CD4-positive, alpha-beta T cell treated with Interleukin-10 for 1 hour (primary cell): ENCODE results near the gene XCL2.

Experiments
- DNase-seq: peaks from one replicate; pipeline ENCODE4 v3.0.0-alpha.2; 2020

Gene XCL2

DNA sequence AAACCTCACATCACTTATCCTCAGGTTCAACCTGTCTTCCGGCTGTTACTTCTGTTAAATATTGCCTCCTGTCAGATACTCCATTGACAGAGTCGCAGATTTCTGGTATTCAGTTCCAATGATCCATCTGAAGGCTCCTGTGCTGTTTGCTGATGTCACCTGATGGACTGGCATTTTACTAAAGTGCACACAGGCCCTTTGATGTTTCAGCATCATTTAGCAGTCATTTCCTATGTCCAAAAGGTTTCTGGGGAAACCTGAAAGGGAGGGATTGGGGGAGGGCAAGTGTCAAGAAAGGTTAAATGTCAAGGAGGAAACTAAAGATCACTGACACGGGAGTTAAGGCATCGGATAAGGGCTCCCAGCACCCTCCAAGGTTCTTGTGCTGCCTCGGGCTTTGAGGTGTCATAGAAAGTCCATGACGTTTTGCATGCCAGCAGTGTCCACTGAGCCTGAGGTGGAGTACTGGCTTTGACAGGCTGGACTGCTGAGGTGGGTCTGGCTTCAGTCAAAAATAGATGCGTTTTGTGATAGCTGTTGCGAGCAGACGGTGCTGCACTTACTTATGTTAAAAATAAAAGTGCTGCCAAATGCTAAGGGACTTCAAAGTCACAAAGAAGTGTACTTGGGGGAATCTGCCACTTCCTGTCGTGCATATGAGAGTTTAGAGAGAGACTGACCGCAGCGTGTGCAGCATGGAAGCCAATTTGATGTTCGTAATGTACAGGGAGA is 30.8 kb downstream of the XCL2 start:
- DNase-seq: peak; percentile 55

DNA sequence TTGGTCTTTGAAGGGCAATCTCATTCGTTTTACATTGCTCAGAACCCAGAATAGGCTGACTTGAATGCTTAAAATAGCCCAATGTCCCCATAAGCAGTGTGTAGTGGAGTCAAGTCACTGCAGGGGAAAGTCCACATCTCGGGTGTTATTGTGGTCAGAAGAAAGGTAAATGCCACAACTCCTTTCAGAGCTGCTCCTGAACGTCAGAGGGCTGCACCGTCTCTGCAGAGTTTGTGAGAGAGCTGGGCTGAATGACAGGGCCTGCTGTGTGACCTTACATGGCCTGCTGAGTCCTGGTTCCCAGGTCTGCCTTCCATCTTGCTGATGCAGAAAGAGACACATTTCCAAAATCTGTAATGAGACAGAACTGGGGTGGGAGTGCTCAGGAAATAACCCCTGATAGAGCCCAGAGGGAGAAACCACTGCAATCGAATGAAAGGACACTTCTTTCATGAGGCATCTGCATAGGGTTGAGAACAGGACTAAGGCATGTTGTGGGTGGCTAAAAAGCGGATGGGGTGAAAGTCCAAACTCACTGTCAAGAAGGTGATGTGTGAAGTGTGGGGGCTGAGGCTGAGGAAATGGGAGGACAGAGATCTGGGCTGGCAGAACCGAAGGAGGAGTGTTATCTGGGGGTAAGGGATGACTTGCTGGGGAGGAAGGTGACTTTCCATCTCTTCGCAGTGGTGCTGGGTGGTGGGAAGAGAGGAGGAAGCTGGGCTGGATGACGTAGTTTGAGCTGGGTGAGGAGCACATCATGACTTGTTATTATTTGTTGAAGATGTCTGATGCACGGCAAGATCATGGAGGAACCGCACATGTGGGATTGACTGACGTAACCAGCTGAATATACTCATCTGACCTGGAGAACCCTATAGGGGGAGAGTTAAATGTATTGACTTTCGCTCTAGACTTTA is 33.7 kb downstream of the XCL2 start:
- peak; percentile 34 for DNase-seq

DNA sequence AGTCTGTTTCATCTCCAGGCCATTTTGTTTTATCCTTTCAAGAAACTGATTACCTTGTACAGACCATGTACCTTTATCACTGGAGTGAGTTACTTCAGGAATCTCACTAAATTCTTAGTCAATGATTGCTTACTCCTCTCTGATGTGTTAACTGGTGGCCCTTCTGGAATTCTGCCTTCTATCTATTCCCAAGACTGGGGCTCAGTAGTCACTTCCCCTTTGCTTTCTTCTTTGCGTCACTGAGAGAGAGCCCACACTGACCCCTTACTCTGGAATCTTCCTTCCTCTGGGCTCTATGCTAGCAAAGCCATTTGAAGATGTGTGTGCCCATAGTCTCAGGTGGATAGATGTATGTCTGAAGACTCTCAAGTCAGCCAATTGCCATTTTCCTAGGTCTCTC is 34.6 kb downstream of the XCL2 start:
- DNase-seq: no peak

DNA sequence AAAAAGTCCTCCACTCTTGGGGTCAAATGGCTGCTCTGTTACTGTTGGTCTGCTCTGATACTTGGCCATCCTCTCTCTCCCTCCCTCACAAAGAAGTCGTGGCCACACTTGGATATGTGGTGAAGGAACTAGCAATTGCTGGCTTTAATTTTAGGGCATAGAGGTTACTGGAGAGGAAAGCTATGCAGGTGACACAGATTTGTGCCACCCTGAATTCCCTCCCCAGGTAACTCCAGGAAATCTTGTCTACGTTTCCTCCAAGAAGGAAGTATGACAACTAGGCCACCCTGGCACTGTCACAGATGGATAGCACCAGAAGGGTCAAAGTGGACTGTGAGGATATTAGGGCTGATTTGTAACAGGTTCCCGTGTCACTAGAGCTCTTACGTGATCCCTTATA is 36.0 kb downstream of the XCL2 start:
- no peak for DNase-seq

DNA sequence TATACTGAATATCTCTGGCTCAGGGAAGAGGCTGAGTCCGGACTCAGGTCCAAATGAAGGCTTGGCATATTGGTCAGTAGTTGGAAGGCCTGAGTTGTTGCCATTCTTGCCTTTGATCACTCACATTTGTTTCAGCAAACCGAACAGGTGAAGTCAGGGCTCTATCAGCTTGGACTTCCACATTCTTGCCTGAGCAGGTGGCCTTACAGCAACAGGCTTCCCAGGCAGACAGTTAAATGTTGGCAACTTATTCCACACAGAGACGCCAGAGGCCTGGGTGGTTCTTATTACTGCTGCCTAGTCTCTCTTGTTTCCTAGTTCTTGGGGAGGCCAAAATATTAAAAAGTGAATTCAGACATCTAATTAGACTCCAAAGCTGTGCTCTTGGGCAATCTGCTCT is 36.6 kb downstream of the XCL2 start:
- DNase-seq: no peak

DNA sequence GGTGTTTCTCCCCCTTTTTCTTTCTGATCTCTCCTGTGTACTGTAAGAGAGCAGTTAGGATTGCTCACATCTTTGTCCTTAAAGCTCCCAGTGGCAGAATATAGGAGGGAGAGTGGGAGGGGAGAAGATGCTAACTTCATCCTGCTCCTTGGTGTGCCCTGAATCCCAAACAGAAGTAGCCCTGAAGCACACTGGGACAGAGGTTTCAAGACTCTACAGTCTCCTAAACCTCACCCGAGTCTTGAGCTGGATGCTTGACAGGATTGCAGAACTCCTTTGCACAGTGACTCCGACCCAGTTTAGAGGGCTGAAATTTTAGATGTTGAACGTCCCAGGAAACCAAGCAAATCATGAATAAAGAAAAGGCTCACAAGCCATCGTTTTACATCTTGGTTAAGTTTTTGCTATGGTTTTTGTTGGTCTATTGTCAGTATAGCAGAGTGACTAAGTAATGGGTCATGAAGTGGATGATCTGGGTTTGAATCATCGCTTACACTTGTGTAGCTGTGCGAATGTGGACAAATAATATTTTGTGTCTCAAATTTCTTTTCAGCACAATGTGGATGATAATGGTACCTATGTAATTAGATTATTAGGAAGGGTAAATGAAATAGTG is 37.5 kb downstream of the XCL2 start:
- DNase-seq: no peak

DNA sequence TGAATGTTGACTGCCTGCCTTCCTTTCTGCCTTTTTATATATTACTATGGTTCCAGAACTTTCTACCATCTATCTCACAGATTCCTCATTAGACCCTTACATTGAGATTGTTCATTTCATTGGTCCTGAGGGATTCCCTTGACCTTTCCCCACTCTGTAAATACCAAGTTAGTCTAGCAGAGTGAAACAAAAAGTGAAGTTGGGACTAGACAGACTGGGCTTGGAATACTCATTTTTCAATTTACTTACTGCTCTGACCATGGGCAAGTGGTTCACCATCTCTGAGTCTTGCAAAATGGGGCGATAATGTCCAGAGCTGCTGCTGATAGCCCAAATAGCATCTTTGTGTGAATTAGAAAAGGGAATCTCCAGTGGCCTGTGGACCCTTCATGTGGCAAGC is 38.8 kb downstream of the XCL2 start:
- DNase-seq: no peak

DNA sequence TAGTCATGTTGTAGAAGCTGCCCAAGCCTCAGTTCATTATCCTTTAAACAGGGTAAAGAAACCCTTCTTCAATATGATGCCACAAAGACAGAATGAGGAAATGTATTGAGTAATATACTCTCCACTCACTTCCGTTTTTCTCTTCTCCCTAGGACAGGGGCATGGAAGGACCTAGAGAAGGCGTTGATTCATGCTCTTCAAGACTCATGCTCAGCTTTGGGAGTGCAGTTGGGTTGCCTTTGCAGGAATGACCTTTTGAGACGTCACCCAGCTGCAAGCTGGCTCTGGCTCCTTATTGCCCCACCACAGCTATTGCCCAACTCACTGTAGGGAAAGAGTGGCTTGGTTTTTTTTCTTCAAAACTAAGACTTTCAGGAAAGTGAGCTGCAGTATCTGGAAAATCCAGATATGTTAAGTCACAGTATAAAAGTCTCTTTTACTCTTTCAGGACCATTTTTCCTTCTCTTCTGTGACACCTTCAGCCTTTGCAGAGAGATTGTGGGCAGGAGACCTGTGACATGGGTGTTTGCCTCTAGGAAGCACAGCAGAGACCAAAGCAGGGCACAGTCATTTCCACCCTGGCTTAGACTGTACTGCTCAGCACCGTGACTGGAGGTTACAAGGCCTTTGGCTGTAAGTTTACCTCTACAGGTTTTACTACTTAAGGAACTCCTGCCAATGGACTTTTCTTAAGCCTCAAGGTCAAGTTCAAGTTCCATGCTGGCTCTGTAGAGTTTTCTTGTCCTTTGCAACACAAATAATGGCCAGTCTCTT is 39.5 kb downstream of the XCL2 start:
- no peak for DNase-seq

DNA sequence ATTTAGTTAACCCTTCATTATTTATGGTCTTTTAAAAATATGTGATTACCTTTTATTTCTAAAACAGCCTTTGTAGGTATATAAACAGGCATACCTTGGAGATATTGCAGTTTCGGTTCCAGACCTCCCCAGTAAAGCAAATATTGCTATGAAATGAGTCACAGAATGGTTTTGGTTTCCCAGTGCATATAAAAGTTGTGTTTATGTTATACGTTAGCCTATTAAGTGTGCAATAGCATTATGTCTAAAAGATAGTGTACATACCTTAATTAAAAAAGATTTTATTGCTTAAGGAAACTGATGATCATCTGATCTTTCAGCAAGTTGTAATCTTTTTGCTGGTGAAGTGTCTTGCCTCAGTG is 44.1 kb downstream of the XCL2 start:
- no peak for DNase-seq

DNA sequence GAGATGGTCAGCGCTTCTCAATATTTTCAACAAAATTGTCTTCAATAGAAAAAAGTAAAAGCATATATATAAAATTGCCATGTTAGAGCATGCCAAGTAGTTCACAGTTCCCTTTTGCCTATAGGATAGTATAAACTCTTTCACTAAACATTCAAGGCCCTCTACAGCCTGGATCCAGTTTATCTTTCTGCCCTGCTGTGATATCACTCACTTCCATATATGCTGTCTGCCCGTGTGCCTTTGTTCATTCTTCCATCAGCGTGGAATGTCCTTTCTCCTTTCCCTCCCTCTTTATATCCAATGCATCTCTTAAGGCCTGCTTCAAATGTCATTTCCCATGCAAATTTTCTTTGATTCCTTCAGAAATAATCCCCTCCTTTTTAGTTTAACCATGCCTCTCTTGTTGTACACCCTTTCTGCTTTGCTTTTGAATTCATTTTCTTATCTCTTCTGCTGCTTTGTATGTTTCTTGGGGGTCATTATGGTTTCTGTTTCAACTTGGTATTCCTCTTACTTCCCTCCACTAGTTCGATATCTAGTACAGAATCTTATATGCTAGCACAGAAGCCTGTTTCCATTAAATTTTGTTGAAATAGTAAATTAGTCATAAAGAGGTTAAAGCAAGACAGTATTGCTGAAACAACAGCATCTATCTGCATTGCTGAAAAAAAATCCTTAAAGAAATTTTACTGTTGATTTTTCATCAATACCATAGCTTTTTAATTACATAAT is 44.7 kb downstream of the XCL2 start:
- no peak for DNase-seq

DNA sequence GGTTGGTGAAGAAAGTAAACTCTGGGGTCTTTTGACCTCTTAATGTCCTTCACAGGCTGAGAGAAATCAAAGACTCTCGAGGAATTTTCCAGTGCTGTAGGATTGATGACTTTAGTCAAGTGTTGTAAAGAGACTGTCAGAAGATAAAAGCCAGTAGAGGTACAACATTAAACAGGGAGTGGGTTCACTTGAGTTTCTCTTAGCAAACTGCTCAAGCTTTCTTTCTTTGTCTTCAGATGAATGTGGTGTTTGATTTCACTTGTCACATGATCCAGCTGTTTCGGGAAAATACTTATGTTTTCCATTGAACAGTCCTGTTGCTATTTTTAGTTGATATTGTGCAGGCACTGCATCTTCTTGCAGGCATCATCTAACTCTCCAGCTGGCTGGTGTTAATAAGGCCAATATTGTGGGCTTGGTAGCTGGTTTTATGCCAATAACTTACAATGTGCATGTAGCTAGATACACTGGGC is 45.6 kb downstream of the XCL2 start:
- DNase-seq: no peak

DNA sequence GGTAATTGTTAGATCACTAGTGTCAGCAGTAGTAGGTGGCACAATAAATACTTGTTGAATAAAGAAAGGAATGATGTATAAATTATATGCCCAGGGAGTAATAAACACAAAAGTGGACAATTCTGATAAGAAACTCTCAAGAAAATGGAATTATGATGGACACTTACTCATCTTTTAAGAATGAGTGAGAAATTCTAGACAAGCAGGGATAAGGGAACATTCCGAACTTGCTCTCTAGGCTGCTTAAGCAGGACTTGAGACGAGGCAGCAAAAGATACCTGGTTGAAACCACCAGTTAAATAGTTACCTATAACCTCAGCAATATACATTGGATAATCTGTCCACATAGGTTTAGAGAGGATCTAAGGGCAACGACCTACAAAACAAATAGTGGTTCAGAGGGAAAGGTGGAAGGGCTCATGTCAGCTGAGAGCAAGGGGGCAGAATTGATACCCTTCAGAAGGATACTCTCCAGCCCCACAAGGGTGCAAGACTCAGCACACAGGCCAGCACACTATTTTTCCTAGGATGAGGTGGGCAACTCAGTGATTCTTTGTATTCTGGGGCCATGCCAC is 46.3 kb downstream of the XCL2 start:
- DNase-seq: no peak

DNA sequence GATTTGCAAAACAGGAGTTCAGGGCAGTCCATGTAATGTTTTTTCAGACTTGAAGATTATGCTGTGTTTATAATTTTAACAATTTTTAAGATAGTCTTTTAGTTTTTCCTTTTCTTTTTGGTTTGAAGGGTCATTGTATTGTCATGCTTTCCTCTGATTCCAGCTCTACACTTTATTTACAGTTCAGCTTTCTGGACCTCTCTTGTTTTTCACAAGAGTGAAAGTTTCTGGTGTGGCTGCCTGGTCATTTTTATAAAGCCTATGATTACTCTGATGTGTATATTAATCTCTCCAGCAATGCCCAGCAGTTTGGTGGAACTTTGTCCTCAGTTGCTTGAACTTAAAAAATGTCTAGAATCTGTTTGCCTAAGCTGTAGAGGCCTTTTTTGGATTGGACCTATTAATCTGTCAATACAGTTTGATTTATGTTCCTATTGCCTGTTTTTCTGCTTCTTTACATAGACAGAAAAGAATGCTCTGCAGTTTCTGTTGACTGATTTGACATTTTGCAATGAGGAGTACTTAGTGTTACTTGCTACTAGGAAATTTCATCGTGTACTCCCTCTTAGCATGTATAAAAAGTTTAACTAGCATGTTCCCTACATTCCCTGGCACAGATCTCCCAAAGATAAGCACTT is 52.2 kb downstream of the XCL2 start:
- DNase-seq: no peak
